SK-N-SH treated with all-trans-retinoic acid at 6 μM for 48 hours (cell line): ENCODE measurements around the gene RMND5B.

Experiments
- ATAC-seq: fragments of 200-7000 bp; cut with Tn5 transposase; 3 replicates; pipeline ENCODE4 v1.9.1; 2020; ENCODE audit warnings: mild to moderate bottlenecking, moderate library complexity
- ARNTL ChIP-seq: fragments of 450-650 bp; formaldehyde crosslinking; IDR thresholded peaks from 2 replicates; pipeline ENCODE4 v1.5.0; 2020; ENCODE audit warnings: low read depth, mild to moderate bottlenecking, moderate library complexity, borderline replicate concordance
- BACH2 ChIP-seq: fragments of 250-450 bp; sonication (Bioruptor Pico); IDR thresholded peaks from 2 replicates; pipeline ENCODE4 v1.9.0; 2021; ENCODE audit warnings: mild to moderate bottlenecking, borderline replicate concordance
- CREB5 ChIP-seq: fragments of 250-450 bp; sonication (Bioruptor Pico); IDR thresholded peaks from 2 replicates; pipeline ENCODE4 v1.5.1; 2020; ENCODE audit warnings: low read depth, mild to moderate bottlenecking, moderate library complexity
- CSRNP3 ChIP-seq: fragments of 250-450 bp; sonication (Bioruptor Pico); IDR thresholded peaks from 2 replicates; pipeline ENCODE4 v1.5.1; 2021; ENCODE audit warnings: mild to moderate bottlenecking, moderate library complexity
- ISL1 ChIP-seq: fragments of 250-450 bp; sonication (Bioruptor Pico); IDR thresholded peaks from 2 replicates; pipeline ENCODE4 v2.1.2; 2022; ENCODE audit warnings: mild to moderate bottlenecking, moderate library complexity
- OSR1 ChIP-seq: fragments of 250-450 bp; sonication (Bioruptor Pico); IDR thresholded peaks from 2 replicates; pipeline ENCODE4 v1.8.0; 2022; ENCODE audit warnings: moderate library complexity, mild to moderate bottlenecking, inconsistent platforms
- PATZ1 ChIP-seq: fragments of 250-450 bp; sonication (Bioruptor Pico); IDR thresholded peaks from 2 replicates; pipeline ENCODE4 v1.8.0; 2020; ENCODE audit warnings: mild to moderate bottlenecking, moderate library complexity, borderline replicate concordance
- POU6F1 ChIP-seq: fragments of 250-450 bp; sonication (Bioruptor Pico); IDR thresholded peaks from 2 replicates; pipeline ENCODE4 v1.8.0; 2021; ENCODE audit warnings: low read depth, mild to moderate bottlenecking, moderate library complexity, borderline replicate concordance
- PPARA ChIP-seq: fragments of 250-450 bp; sonication (Bioruptor Pico); IDR thresholded peaks from 2 replicates; pipeline ENCODE4 v1.5.0; 2020; ENCODE audit warnings: mild to moderate bottlenecking, borderline replicate concordance
- RARB ChIP-seq: fragments of 250-450 bp; sonication (Bioruptor Pico); IDR thresholded peaks from 2 replicates; pipeline ENCODE4 v1.8.0; 2021; ENCODE audit warnings: mild to moderate bottlenecking, moderate library complexity
- SNAI2 ChIP-seq: fragments of 250-450 bp; sonication (Bioruptor Pico); IDR thresholded peaks from 2 replicates; pipeline ENCODE4 v1.5.0; 2020; ENCODE audit warnings: mild to moderate bottlenecking, moderate library complexity
- TCF4 ChIP-seq: fragments of 250-450 bp; sonication (Bioruptor Pico); IDR thresholded peaks from 2 replicates; pipeline ENCODE4 v1.8.0; 2021; ENCODE audit warnings: mild to moderate bottlenecking, moderate library complexity, borderline replicate concordance
- TOX ChIP-seq: fragments of 250-450 bp; sonication (Bioruptor Pico); IDR thresholded peaks from 2 replicates; pipeline ENCODE4 v1.8.0; 2021; ENCODE audit warnings: mild to moderate bottlenecking, moderate library complexity, borderline replicate concordance
- TSHZ2 ChIP-seq: fragments of 250-450 bp; sonication (Bioruptor Pico); IDR thresholded peaks from 2 replicates; pipeline ENCODE4 v1.5.0; 2020; ENCODE audit warnings: mild to moderate bottlenecking, moderate library complexity
- ZFP3 ChIP-seq: fragments of 250-450 bp; sonication (Bioruptor Pico); IDR thresholded peaks from 2 replicates; pipeline ENCODE4 v1.5.0; 2020; ENCODE audit warnings: mild to moderate bottlenecking, moderate library complexity
- ZFP30 ChIP-seq: fragments of 450-650 bp; formaldehyde crosslinking; IDR thresholded peaks from 2 replicates; pipeline ENCODE4 v1.5.0; 2022; ENCODE audit warnings: mild to moderate bottlenecking, moderate library complexity
- ZNF565 ChIP-seq: fragments of 450-650 bp; formaldehyde crosslinking; conservative IDR thresholded peaks from 2 replicates; pipeline ENCODE4 v1.5.0; 2020; ENCODE audit warnings: low read depth, mild to moderate bottlenecking, moderate library complexity
- ZNF8 ChIP-seq: fragments of 450-650 bp; formaldehyde crosslinking; IDR thresholded peaks from 2 replicates; pipeline ENCODE4 v1.5.0; 2020; ENCODE audit warnings: mild to moderate bottlenecking, moderate library complexity

Gene RMND5B

GRCh38 chr5:178110511-178110910, 20.3 kb upstream of the RMND5B start:
- no peak for ATAC-seq
- TF ChIP-seq ZNF8 (CRISPR knock-in tag) (no peak), ISL1 (CRISPR knock-in tag) (no peak), TCF4 (CRISPR knock-in tag) (no peak), ARNTL (CRISPR knock-in tag) (no peak), PPARA (CRISPR knock-in tag) (no peak), CSRNP3 (CRISPR knock-in tag) (no peak), PATZ1 (CRISPR knock-in tag) (no peak), POU6F1 (CRISPR knock-in tag) (no peak), TOX (CRISPR knock-in tag) (no peak)

- TF ChIP-seq PATZ1 (CRISPR knock-in tag) = no peak
- no peak for TF ChIP-seq RARB (CRISPR knock-in tag)
- TF ChIP-seq POU6F1 (CRISPR knock-in tag) = no peak
- TF ChIP-seq ARNTL (CRISPR knock-in tag) = no peak
- TF ChIP-seq OSR1 = no peak
- no peak for TF ChIP-seq TOX (CRISPR knock-in tag)
- TF ChIP-seq SNAI2 = no peak
- TF ChIP-seq TSHZ2 (CRISPR knock-in tag) = no peak
- TF ChIP-seq CSRNP3 (CRISPR knock-in tag) = no peak
- TF ChIP-seq ISL1 (CRISPR knock-in tag) = no peak
- TF ChIP-seq ZFP30 (CRISPR knock-in tag) = no peak
- no peak for TF ChIP-seq ZNF565 (CRISPR knock-in tag)
- TF ChIP-seq BACH2 (CRISPR knock-in tag) = no peak
- no peak for TF ChIP-seq ZFP3
- TF ChIP-seq TCF4 (CRISPR knock-in tag) = no peak
- TF ChIP-seq CREB5 (CRISPR knock-in tag) = no peak
- TF ChIP-seq, all 23 proteins: peak for 0
- ATAC-seq = no peak
Observed at GRCh38 chr5:178111925-178112324, 18.9 kb upstream of the RMND5B start.
